Measurements from ENCODE around the gene PIAS1.
"Not testable (repeated sequence)": the region's sequence is repeated elsewhere in the genome, so short reads cannot be mapped to it uniquely, and the experiment has no call there.

PIAS1 gene

GRCh38 chr15:68204361-68204760 is 150.2 kb downstream of the PIAS1 start:
- DNase-seq (ENCODE audit: low read depth): no peak

GRCh38 chr15:68204776-68205557 is 150.9 kb downstream of the PIAS1 start, which contains the start of gene CALML4:
TSS of gene CALML4 (minus strand) at chr15:68205332. CDS start at chr15:68205247, 85 bp downstream.
- no peak for DNase-seq (ENCODE audit: low read depth)

GRCh38 chr15:68205558-68205944 is 151.4 kb downstream of the PIAS1 start:
- DNase-seq (ENCODE audit: low read depth): no peak

- no peak for DNase-seq (ENCODE audit: low read depth)
These were observed 151.9 kb downstream of the PIAS1 start for GRCh38 chr15:68205954-68206539.

GRCh38 chr15:68206711-68207151 is 152.6 kb downstream of the PIAS1 start:
- no peak for DNase-seq (ENCODE audit: low read depth)

- no peak for DNase-seq (ENCODE audit: low read depth)
These were observed 153.2 kb downstream of the PIAS1 start for GRCh38 chr15:68207176-68207935.

- no peak for DNase-seq (ENCODE audit: low read depth)
These were observed 154.0 kb downstream of the PIAS1 start for GRCh38 chr15:68208136-68208535.

- DNase-seq (ENCODE audit: low read depth): no peak
These were observed 154.6 kb downstream of the PIAS1 start for GRCh38 chr15:68208636-68209240.

- no peak for DNase-seq (ENCODE audit: low read depth)
These were observed 155.2 kb downstream of the PIAS1 start for GRCh38 chr15:68209272-68209671.

GRCh38 chr15:68209735-68210408 is 155.8 kb downstream of the PIAS1 start:
- peak; percentile 35 for DNase-seq (ENCODE audit: low read depth)

GRCh38 chr15:68210409-68210756 is 156.3 kb downstream of the PIAS1 start:
- no peak for DNase-seq (ENCODE audit: low read depth)

- peak; percentile 36 for DNase-seq (ENCODE audit: low read depth)
These were observed 156.9 kb downstream of the PIAS1 start for GRCh38 chr15:68210821-68211655.

GRCh38 chr15:68211656-68212320 is 157.7 kb downstream of the PIAS1 start:
- DNase-seq (ENCODE audit: low read depth): no peak

GRCh38 chr15:68213491-68213845 is 159.4 kb downstream of the PIAS1 start:
- DNase-seq (ENCODE audit: low read depth): not testable (repeated sequence)

GRCh38 chr15:68213991-68214837 is 160.1 kb downstream of the PIAS1 start:
- no peak for DNase-seq (ENCODE audit: low read depth)

- no peak for DNase-seq (ENCODE audit: low read depth)
These were observed 160.7 kb downstream of the PIAS1 start for GRCh38 chr15:68214838-68215254.

- no peak for DNase-seq (ENCODE audit: low read depth)
These were observed 163.2 kb downstream of the PIAS1 start for GRCh38 chr15:68217341-68217740.

GRCh38 chr15:68218331-68218730 is 164.2 kb downstream of the PIAS1 start:
- no peak for DNase-seq (ENCODE audit: low read depth)
